Upper lobe of left lung (tissue), 4 donors: ENCODE results near the gene XRCC1.

Experiments
- CTCF ChIP-seq, 6 experiments: fragments of 450-650 bp in 4 of 6; fragments of 200-600 bp in 2 of 6; sonication (generic) in 2 of 6; IDR thresholded peaks; one replicate each; pipeline ENCODE4 v1.5.1; 2016 to 2019; ENCODE audit warnings: antibody characterized with exemption in 6 of 6
- EP300 ChIP-seq, 4 donors: sonication (generic); formaldehyde crosslinking; IDR thresholded peaks; one replicate each; pipeline ENCODE4 v1.5.1; 2017; ENCODE audit warnings: antibody characterized with exemption in 4 of 4, control low read depth in 2 of 4
- POLR2A ChIP-seq, 4 donors: fragments of 450-650 bp; IDR thresholded peaks; one replicate each; pipeline ENCODE4 v1.5.1; 2016 to 2017; ENCODE audit warnings: antibody characterized with exemption in 4 of 4, mild to moderate bottlenecking in 2 of 4

- no peak for TF ChIP-seq CTCF (IDR thresholded peaks at IDR 0.05)
- no peak for TF ChIP-seq POLR2A (IDR thresholded peaks at IDR 0.05)
- TF ChIP-seq EP300 (IDR thresholded peaks at IDR 0.05) = no peak
These were observed 890 bp upstream of the XRCC1 start for GRCh38 chr19:43575955-43576878.
